OCI-LY1 (cell line): ENCODE results near the gene SELENOO.

ENCODE experiments used
- EZH2 ChIP-seq: fragments of 200-600 bp; sonication (generic), shearing (Covaris generic); IDR thresholded peaks from 2 replicates; pipeline ENCODE4 v1.8.0; 2017; ENCODE audit warnings: borderline replicate concordance, mixed run types, mild to moderate bottlenecking, antibody characterized with exemption, low read length, moderate library complexity, mixed read lengths
- TF ChIP-seq, protein P1 (sequence below): fragments of 200-600 bp; sonication (generic), shearing (Covaris generic); IDR thresholded peaks from 2 replicates; pipeline ENCODE4 v1.5.1; 2017; ENCODE audit warnings: mild to moderate bottlenecking, antibody characterized with exemption, low read length, moderate library complexity, mixed read lengths

- TF ChIP-seq, protein P1, sequence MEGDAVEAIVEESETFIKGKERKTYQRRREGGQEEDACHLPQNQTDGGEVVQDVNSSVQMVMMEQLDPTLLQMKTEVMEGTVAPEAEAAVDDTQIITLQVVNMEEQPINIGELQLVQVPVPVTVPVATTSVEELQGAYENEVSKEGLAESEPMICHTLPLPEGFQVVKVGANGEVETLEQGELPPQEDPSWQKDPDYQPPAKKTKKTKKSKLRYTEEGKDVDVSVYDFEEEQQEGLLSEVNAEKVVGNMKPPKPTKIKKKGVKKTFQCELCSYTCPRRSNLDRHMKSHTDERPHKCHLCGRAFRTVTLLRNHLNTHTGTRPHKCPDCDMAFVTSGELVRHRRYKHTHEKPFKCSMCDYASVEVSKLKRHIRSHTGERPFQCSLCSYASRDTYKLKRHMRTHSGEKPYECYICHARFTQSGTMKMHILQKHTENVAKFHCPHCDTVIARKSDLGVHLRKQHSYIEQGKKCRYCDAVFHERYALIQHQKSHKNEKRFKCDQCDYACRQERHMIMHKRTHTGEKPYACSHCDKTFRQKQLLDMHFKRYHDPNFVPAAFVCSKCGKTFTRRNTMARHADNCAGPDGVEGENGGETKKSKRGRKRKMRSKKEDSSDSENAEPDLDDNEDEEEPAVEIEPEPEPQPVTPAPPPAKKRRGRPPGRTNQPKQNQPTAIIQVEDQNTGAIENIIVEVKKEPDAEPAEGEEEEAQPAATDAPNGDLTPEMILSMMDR = no peak
- TF ChIP-seq EZH2 = no peak
Observed at GRCh38 chr22:50176850-50177536, 23.8 kb upstream of the SELENOO start.
